Lower lobe of right lung (tissue), 2 donors: ENCODE results near the gene GPR25. TPM values are rescaled to one million over a fixed set of nuclear protein-coding genes. Genes with fewer than 3 reads are reported as not detected.

Source experiments
- ATAC-seq, 2 donors: fragments of 200-7000 bp; cut with Tn5 transposase; one replicate each; pipeline ENCODE4 v1.9.1; 2020 to 2022; ENCODE audit warnings: mild to moderate bottlenecking in 2 of 2, moderate library complexity in 2 of 2
- DNase-seq: peaks from one replicate; pipeline ENCODE4 v3.0.0-alpha.2; 2020
- H3K27ac ChIP-seq: fragments of 200-600 bp; one replicate; pipeline ENCODE4 v1.8.0; 2022
- H3K27me3 ChIP-seq: fragments of 200-600 bp; one replicate; pipeline ENCODE4 v1.8.0; 2022; ENCODE audit warnings: low read depth
- H3K36me3 ChIP-seq: fragments of 200-600 bp; one replicate; pipeline ENCODE4 v1.8.0; 2022; ENCODE audit warnings: mild to moderate bottlenecking
- H3K4me1 ChIP-seq: fragments of 200-600 bp; one replicate; pipeline ENCODE4 v1.8.0; 2022
- H3K4me3 ChIP-seq: fragments of 200-600 bp; one replicate; pipeline ENCODE4 v1.8.0; 2022; ENCODE audit warnings: mild to moderate bottlenecking
- H3K9me3 ChIP-seq: fragments of 200-600 bp; one replicate; pipeline ENCODE4 v1.8.0; 2022
- CTCF ChIP-seq: fragments of 200-600 bp; IDR thresholded peaks from one replicate; pipeline ENCODE4 v1.8.0; 2022; ENCODE audit warnings: antibody characterized with exemption, mild to moderate bottlenecking
- intact Hi-C: fragments of 100-400 bp; cut with DNase I; formaldehyde crosslinking; loops from one replicate; pipeline ENCODE4 v1.11.0; 2022
- total RNA-seq: library from RNA; stranded (reverse); fragmentation: NEBNext Ultra II Directional; extraction: Animal tissue kit (Norgen Biotek cat#: 25700); gene quantifications from one replicate; pipeline ENCODE4 v1.2.1, GENCODE V29; 2021
- donor health status: DM: no; HTN: yes; CAD: no; lungs with severe emphysema.

GPR25 gene
- total RNA-seq, 1 donor from 2014 or later: 0.62 TPM

- no peak overlapping the region for H3K27ac ChIP-seq
- no peaks in the 10 kb centered on the region for H3K27me3 ChIP-seq
- H3K9me3 ChIP-seq: no peaks in the 10 kb centered on the region
- intact Hi-C loops: no loop called here
- H3K36me3 ChIP-seq: peaks cover 59% of the 10 kb centered on the region
- H3K4me1 ChIP-seq: no peaks in the 10 kb centered on the region
- no peak overlapping the region for H3K4me3 ChIP-seq
- DNase-seq (no peak), ATAC-seq (no peak)
- TF ChIP-seq CTCF: no peak
Measured at GRCh38 chr1:200856716-200857357, 15.9 kb upstream of the GPR25 start.

GRCh38 chr1:200857804-200858203, 15.0 kb upstream of the GPR25 start:
- DNase-seq (no peak), ATAC-seq (no peak)
- no peak for TF ChIP-seq CTCF
- no peak overlapping the region for H3K4me3 ChIP-seq
- intact Hi-C loops: no loop called here
- H3K4me1 ChIP-seq: no peaks in the 10 kb centered on the region
- H3K27me3 ChIP-seq: no peaks in the 10 kb centered on the region
- no peaks in the 10 kb centered on the region for H3K9me3 ChIP-seq
- peaks cover 58% of the 10 kb centered on the region for H3K36me3 ChIP-seq
- H3K27ac ChIP-seq: no peak overlapping the region

GRCh38 chr1:200861937-200862647, 10.7 kb upstream of the GPR25 start:
- no peak overlapping the region for H3K27ac ChIP-seq
- H3K4me1 ChIP-seq: no peaks in the 10 kb centered on the region
- no peak for DNase-seq
- TF ChIP-seq CTCF: no peak
- ATAC-seq: no peak
- H3K9me3 ChIP-seq: no peaks in the 10 kb centered on the region
- intact Hi-C loops: no loop called here
- H3K36me3 ChIP-seq: peaks cover 27% of the 10 kb centered on the region
- H3K27me3 ChIP-seq: no peaks in the 10 kb centered on the region
- H3K4me3 ChIP-seq: no peak overlapping the region

GRCh38 chr1:200862713-200863415, 9.9 kb upstream of the GPR25 start:
- intact Hi-C loops: no loop called here
- peaks cover 19% of the 10 kb centered on the region for H3K36me3 ChIP-seq
- no peaks in the 10 kb centered on the region for H3K27me3 ChIP-seq
- H3K27ac ChIP-seq: no peak overlapping the region
- no peaks in the 10 kb centered on the region for H3K9me3 ChIP-seq
- no peak overlapping the region for H3K4me3 ChIP-seq
- H3K4me1 ChIP-seq: no peaks in the 10 kb centered on the region
- TF ChIP-seq CTCF: no peak
- no peak for DNase-seq
- ATAC-seq: no peak

GRCh38 chr1:200866116-200866515, 6.7 kb upstream of the GPR25 start:
- intact Hi-C loops: no loop called here
- Histone ChIP-seq H3K9me3 (no peaks in the 10 kb centered on the region), H3K4me3 (no peak overlapping the region), H3K36me3 (peaks cover 17% of the 10 kb centered on the region), H3K27ac (no peak overlapping the region), H3K27me3 (peaks cover 8% of the 10 kb centered on the region), H3K4me1 (no peaks in the 10 kb centered on the region)
- no peak for ATAC-seq
- TF ChIP-seq CTCF: no peak
- DNase-seq: no peak
